Neutrophil (primary cell): ENCODE data around the gene TICAM2.

ENCODE experiments used
- H3K27ac ChIP-seq: fragments of 200-600 bp; sonication (generic); 2 replicates; pipeline ENCODE4 v1.5.1; 2016; ENCODE audit warnings: mild to moderate bottlenecking, moderate library complexity
- H3K27me3 ChIP-seq: fragments of 200-600 bp; sonication (generic); 2 replicates; pipeline ENCODE4 v1.6.0; 2016; ENCODE audit warnings: mild to moderate bottlenecking
- H3K36me3 ChIP-seq: fragments of 200-600 bp; sonication (generic); 2 replicates; pipeline ENCODE4 v1.5.1; 2017
- H3K4me1 ChIP-seq, 2 experiments: fragments of 200-600 bp in 1 of 2; sonication (generic) in 1 of 2; 1 replicate in 1 of 2; 2 replicates in 1 of 2; pipeline versions ENCODE4 v1.5.1 to v1.6.1; 2013 to 2016; ENCODE audit warnings: low read depth in 1 of 2, low read length in 1 of 2, mild to moderate bottlenecking in 1 of 2, moderate library complexity in 1 of 2; ENCODE audit not compliant: control insufficient read depth in 1 of 2, insufficient read depth in 1 of 2
- H3K4me3 ChIP-seq, 2 experiments: fragments of 200-600 bp in 1 of 2; sonication (generic) in 1 of 2; 1 replicate in 1 of 2; 2 replicates in 1 of 2; pipeline ENCODE4 v1.5.1; 2013 to 2016; ENCODE audit warnings: low read depth in 1 of 2, low read length in 1 of 2, mild to moderate bottlenecking in 1 of 2, moderate library complexity in 1 of 2
- H3K9me3 ChIP-seq: fragments of 200-600 bp; sonication (generic); 2 replicates; pipeline ENCODE4 v1.5.1; 2016
- CTCF ChIP-seq: fragments of 200-600 bp; sonication (generic); IDR thresholded peaks from 2 replicates; pipeline ENCODE4 v1.5.1; 2016; ENCODE audit warnings: antibody characterized with exemption

The TICAM2 gene

DNA sequence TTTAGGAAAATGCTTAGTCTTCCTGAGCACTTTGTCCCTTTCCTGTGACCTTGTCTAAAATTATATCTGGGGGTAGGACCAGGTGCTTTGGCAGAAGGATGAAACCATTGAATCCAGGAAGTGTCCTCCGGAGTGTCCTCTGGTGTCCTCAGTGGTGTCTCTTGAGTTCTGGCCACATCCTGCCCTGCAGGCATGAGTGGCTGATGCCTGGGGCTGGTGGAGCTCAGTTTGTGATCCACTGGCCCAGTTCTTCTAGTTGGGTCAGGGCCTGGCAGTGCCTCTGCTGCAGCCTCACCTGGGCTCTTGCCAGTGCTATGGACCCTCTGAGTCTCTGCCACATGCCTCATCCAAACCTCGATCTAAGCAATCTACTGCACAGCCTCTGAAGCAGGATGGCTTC is 38.0 kb upstream of the TICAM2 start:
- Histone ChIP-seq H3K4me3 (no peak overlapping the region), H3K27ac (no peak overlapping the region), H3K4me1 (no peaks in the 10 kb centered on the region), H3K9me3 (no peaks in the 10 kb centered on the region), H3K36me3 (no peaks in the 10 kb centered on the region), H3K27me3 (peaks cover 73% of the 10 kb centered on the region)
- no peak for TF ChIP-seq CTCF

- peaks cover 3% of the 10 kb centered on the region in 2 experiments for H3K4me1 ChIP-seq
- no peaks in the 10 kb centered on the region for H3K36me3 ChIP-seq
- TF ChIP-seq CTCF: no peak
Observed at GRCh38 chr5:115639377-115639776, 37.1 kb upstream of the TICAM2 start.

GRCh38 chr5:115637507-115637906 is 35.2 kb upstream of the TICAM2 start:
- no peak for TF ChIP-seq CTCF
- Histone ChIP-seq H3K4me3 (no peak overlapping the region), H3K36me3 (no peaks in the 10 kb centered on the region)

More at GRCh38 chr5:115639377-115639776, 37.1 kb upstream of the TICAM2 start:
- Histone ChIP-seq H3K27ac (no peak overlapping the region), H3K4me3 (no peak overlapping the region), H3K9me3 (no peaks in the 10 kb centered on the region), H3K27me3 (peaks cover 64% of the 10 kb centered on the region)

DNA sequence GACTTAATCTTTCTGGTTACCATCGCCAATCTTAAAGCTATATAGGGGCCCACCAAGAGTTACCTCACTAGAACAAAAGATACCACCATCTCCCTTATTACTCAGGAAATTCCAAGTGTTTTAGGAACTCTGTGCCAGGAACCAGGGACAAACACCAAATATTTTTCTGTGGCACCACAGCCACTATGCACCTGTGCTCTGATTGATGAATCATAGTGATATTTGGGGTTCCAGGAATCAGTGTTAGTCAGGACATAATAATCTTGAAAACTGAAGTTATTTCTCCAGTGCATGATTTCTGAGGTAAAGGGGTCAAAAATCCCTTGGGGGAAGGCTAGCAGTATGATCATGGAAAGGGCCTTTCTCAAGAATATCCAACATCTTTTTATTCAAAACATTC is 33.7 kb upstream of the TICAM2 start:
- no peak for TF ChIP-seq CTCF
- no peaks in the 10 kb centered on the region for H3K9me3 ChIP-seq
- no peak overlapping the region for H3K27ac ChIP-seq
- peaks cover 38% of the 10 kb centered on the region for H3K27me3 ChIP-seq
- H3K36me3 ChIP-seq: no peaks in the 10 kb centered on the region
- H3K4me1 ChIP-seq: peaks cover 5 to 6% of the 10 kb centered on the region in 2 experiments
- H3K4me3 ChIP-seq: no peak overlapping the region

More at GRCh38 chr5:115637507-115637906, 35.2 kb upstream of the TICAM2 start:
- H3K9me3 ChIP-seq: no peaks in the 10 kb centered on the region
- H3K27ac ChIP-seq: no peak overlapping the region
- H3K4me1 ChIP-seq: peaks cover 5 to 6% of the 10 kb centered on the region in 2 experiments
- H3K27me3 ChIP-seq: peaks cover 51% of the 10 kb centered on the region

GRCh38 chr5:115634343-115635132 is 32.3 kb upstream of the TICAM2 start:
- peak; percentile 81 for TF ChIP-seq CTCF
- Histone ChIP-seq H3K4me3 (peak overlapping the region in 1 of 2 experiments; percentile 13), H3K27me3 (peaks cover 30% of the 10 kb centered on the region), H3K36me3 (no peaks in the 10 kb centered on the region), H3K9me3 (no peaks in the 10 kb centered on the region), H3K4me1 (peaks cover 5 to 6% of the 10 kb centered on the region in 2 experiments), H3K27ac (no peak overlapping the region)
